PC-9 (cell line): ENCODE results near the gene PARVG.

Source experiments
- EZH2 ChIP-seq: fragments of 200-600 bp; sonication (generic); IDR thresholded peaks from 2 replicates; pipeline ENCODE4 v1.8.0; 2017; ENCODE audit warnings: antibody characterized with exemption, low read depth
- TF ChIP-seq, protein P1 (sequence below): fragments of 200-600 bp; sonication (generic); conservative IDR thresholded peaks from 2 replicates; pipeline ENCODE4 v1.6.1; 2017; ENCODE audit warnings: mixed run types, antibody characterized with exemption, mild to moderate bottlenecking, moderate library complexity

DNA sequence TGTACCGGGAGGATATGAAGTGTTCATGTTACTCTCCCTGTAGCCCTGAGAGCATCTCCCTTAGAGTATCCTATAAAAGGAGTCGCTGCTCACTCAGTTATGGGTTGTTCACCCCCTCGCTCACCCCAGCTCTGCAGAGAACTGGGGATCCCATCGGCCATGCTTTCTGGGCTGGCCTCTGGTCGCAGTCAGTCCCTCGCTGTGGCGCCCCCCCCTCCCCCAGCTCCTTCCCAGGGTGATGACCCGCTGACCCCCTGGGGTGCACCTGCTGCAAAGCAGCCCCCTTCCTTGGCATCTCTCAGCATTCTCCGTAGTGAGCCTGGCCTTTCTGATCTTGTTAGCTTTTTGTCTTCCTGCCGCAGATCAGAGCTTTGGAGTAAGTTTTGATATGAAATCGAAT lies 10.3 kb upstream of the PARVG start:
- TF ChIP-seq, protein P1, sequence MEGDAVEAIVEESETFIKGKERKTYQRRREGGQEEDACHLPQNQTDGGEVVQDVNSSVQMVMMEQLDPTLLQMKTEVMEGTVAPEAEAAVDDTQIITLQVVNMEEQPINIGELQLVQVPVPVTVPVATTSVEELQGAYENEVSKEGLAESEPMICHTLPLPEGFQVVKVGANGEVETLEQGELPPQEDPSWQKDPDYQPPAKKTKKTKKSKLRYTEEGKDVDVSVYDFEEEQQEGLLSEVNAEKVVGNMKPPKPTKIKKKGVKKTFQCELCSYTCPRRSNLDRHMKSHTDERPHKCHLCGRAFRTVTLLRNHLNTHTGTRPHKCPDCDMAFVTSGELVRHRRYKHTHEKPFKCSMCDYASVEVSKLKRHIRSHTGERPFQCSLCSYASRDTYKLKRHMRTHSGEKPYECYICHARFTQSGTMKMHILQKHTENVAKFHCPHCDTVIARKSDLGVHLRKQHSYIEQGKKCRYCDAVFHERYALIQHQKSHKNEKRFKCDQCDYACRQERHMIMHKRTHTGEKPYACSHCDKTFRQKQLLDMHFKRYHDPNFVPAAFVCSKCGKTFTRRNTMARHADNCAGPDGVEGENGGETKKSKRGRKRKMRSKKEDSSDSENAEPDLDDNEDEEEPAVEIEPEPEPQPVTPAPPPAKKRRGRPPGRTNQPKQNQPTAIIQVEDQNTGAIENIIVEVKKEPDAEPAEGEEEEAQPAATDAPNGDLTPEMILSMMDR = no peak
- no peak for TF ChIP-seq EZH2
